RWPE1 (cell line): ENCODE data around the gene INPP4B.

ENCODE experiments used
- CTCF ChIA-PET: fragments of 350-600 bp; sonication (Branson Sonifier 250); formaldehyde crosslinking; extraction: SDS; loops from one replicate; lab custom pipeline; 2021; lab: Yijun Ruan, JAX
- POLR2A ChIA-PET: fragments of 400-600 bp; formaldehyde crosslinking; extraction: SDS; loops from one replicate; lab custom pipeline; 2020; ENCODE audit warnings: antibody characterized with exemption; ENCODE audit not compliant: low non-redundant PET; lab: Yijun Ruan, JAX
- DNase-seq: peaks from one replicate; pipeline ENCODE4 v3.0.0; 2012; ENCODE audit warnings: low spot score
- H3K27ac ChIP-seq: fragments of 450-650 bp; 2 replicates; pipeline ENCODE4 v1.5.1; 2017
- TF ChIP-seq, protein P1 (sequence below): fragments of 450-650 bp; conservative IDR thresholded peaks from 2 replicates; pipeline ENCODE4 v1.5.1; 2017; ENCODE audit warnings: low read depth, mild to moderate bottlenecking

The INPP4B gene

DNA sequence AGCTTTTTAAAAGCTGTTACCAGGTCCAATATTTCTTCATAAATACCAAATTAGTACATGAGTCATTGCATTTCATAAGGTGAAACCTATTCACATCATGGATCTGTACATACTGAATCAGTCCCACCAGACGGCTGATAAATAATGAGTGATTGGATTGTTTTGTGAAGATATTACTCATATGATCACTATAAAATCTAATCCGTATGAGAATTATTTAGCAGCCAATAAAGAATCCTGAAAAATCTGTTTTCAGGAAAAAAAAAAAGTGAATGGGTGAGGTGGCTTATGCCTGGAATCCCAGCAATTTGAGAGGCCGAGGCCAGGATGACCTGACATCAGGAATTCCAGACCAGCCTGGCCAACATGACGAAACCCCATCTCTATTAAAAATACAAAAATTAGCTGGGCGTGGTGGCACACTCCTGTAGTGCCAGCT lies 438.1 kb downstream of the INPP4B start:
- CTCF ChIA-PET = no interaction called here
- TF ChIP-seq, protein P1, sequence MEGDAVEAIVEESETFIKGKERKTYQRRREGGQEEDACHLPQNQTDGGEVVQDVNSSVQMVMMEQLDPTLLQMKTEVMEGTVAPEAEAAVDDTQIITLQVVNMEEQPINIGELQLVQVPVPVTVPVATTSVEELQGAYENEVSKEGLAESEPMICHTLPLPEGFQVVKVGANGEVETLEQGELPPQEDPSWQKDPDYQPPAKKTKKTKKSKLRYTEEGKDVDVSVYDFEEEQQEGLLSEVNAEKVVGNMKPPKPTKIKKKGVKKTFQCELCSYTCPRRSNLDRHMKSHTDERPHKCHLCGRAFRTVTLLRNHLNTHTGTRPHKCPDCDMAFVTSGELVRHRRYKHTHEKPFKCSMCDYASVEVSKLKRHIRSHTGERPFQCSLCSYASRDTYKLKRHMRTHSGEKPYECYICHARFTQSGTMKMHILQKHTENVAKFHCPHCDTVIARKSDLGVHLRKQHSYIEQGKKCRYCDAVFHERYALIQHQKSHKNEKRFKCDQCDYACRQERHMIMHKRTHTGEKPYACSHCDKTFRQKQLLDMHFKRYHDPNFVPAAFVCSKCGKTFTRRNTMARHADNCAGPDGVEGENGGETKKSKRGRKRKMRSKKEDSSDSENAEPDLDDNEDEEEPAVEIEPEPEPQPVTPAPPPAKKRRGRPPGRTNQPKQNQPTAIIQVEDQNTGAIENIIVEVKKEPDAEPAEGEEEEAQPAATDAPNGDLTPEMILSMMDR = no peak
- peak overlapping the region; percentile 93 for H3K27ac ChIP-seq
- DNase-seq = peak; percentile 92
- POLR2A ChIA-PET = no interaction called here

DNA sequence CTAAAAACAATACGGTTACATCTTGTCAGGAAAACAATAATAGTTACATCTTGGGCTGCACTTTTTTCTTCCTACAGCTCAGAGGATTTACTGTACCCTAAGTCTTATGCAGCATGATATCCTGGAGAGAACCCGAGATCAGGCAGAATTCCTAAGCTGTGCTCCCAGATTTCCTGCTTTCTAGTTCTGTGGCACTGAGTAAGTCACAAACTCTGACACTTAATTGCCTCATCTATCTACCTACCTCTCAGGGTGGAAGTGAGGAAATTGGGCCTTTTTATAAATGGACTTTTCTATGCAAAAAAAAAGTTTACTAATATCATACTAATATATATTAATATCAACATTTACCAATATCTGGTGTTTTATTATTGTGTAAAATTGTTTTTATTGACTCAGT lies 438.5 kb downstream of the INPP4B start:
- ChIA-PET CTCF (no interaction called here), POLR2A (no interaction called here)
- H3K27ac ChIP-seq = no peak overlapping the region
- DNase-seq = peak; percentile 26
- TF ChIP-seq, protein P1 = no peak

GRCh38 chr4:142406917-142407501 lies 439.1 kb downstream of the INPP4B start:
- TF ChIP-seq, protein P1 = no peak
- no peak for DNase-seq
- ChIA-PET POLR2A (no interaction called here), CTCF (no interaction called here)
- H3K27ac ChIP-seq = no peak overlapping the region

- CTCF ChIA-PET = no interaction called here
- POLR2A ChIA-PET = no interaction called here
- TF ChIP-seq, protein P1 = no peak
- H3K27ac ChIP-seq = peak overlapping the region; percentile 97; the same call in 1 of the 2 replicates
- DNase-seq = no peak
Observed at GRCh38 chr4:142406499-142406835, 439.6 kb downstream of the INPP4B start.

DNA sequence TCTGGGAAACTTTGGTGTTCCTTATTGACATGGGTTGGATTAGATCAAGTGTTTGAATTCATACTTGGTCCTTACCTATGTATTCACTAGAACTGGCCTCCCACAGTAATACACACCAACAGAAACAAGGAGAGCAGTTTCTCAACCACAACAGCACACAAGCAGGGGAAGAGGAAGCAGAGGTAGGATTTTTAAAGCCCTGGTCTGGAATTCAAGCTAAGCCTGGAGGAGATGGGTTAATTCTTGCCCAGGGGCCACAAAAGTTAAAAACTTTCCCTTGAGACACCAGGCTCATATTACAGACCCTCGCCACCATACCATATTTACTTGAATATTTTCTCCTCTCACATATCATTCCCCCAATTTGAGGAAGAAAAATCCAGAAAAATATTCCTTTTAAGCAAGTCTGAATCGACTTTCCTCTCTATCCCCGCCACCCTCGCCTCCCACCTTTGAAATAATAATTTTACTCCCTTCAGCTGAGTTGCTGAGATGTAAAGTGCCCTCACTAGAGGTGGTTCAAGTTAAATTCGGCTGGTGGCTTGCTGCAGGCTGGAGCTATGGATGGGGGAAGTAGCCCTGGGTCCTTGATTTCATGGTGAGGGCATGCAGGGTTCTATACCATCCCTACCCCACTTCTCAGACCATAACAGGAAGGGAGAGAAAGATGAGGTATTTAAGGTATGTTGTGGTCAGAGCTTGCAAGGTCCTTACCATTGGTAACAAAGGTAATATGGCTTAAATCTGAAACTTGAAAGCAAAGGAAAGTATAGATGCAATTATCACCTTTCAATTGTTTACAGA lies 440.2 kb downstream of the INPP4B start:
- TF ChIP-seq, protein P1 = no peak
- peak overlapping the region; percentile 97 for H3K27ac ChIP-seq
- ChIA-PET CTCF (no interaction called here), POLR2A (no interaction called here)
- DNase-seq = peak; percentile 73

GRCh38 chr4:142405021-142405694 lies 440.9 kb downstream of the INPP4B start:
- CTCF ChIA-PET = no interaction called here
- POLR2A ChIA-PET = interaction anchor here (0.6 kb wide), 1 partner anchor 125 kb away, joined by 5 read pairs; no protein-coding TSS in a partner anchor
- TF ChIP-seq, protein P1 = no peak
- peak overlapping the region; percentile 97 for H3K27ac ChIP-seq
- peak; percentile 67 for DNase-seq
